HG03558 (cell line): Measurements from ENCODE around the gene PSMD3.

Experiments used
- ATAC-seq: cut with Tn5 transposase; IDR thresholded peaks from one replicate; pipeline ENCODE4 v1.9.1; 2021; ENCODE audit warnings: moderate number of reproducible peaks; ENCODE audit not compliant: unreplicated experiment; ENCODE audit errors: extremely low read depth

PSMD3 gene

GRCh38 chr17:39955726-39956225 is 24.8 kb upstream of the PSMD3 start:
- no peak for ATAC-seq

DNA sequence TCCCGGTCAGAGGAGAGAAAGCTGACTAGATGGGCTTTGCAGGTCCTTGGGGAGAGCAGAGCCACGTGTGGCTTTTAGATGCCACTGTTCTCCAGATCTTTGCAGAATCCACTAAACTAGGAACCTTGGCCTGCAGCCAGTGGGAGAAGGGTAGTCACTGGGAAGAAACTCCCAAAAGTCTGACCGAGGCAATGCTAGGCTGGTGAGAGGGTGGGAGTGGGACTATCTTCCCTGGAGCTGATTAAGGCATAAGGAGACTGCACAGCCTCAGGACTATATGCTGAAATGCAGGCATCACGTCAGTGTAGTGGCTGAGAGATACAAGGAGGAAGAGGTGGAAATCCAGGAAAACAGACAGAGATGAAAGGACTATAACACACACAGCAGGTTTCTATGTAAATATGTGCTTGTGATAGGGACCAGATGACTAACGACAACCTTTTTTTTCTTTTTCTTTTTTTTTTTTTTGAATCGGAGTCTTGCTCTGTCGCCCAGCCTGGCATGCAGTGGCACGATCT is 20.0 kb upstream of the PSMD3 start:
- ATAC-seq, result no peak

GRCh38 chr17:39962642-39963220 is 17.9 kb upstream of the PSMD3 start, which contains the start of gene GSDMA:
TSS of gene GSDMA (plus strand) at chr17:39963004. CDS start at chr17:39965688, 2,684 bp downstream.
- ATAC-seq, result no peak

- ATAC-seq, result no peak
Observed at GRCh38 chr17:39963829-39964228, 16.8 kb upstream of the PSMD3 start.

DNA sequence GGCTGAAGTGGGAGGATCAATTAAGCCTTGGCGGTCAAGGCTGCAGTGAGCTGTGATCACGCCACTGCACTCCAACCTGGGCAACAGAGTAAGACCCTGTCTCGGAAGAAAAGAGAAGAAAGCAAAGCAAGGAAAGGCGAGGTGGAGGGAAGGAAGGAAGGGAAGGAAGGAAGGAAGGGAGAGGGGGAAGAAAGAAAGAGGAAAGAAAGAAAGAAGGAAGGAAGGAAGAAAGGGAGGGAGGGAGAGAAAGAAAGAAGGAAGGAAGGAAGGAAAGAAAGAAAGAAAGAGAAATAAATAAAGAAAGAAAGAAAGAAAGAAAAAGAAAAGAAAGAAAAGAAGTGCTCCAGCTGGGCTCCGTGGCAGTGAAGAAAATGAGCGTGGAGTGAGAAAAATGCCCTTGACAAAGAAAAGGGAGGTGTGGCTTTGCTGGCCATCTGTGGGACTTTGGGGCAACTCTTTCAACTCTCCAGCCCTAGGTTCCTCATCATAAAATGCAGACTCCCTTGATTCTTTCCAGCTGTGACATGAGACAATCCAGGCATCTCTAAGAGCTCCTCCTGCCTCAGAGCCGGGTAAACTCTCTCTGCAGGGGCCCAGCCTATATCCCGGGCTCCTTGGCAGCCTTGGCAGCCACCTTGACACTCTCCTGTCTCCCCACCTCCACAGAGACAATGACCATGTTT is 15.4 kb upstream of the PSMD3 start:
- ATAC-seq, result no peak

GRCh38 chr17:39966771-39967170 is 13.8 kb upstream of the PSMD3 start:
- ATAC-seq, result no peak

GRCh38 chr17:39968761-39969160 is 11.8 kb upstream of the PSMD3 start:
- ATAC-seq, result no peak

- ATAC-seq, result no peak
Observed at GRCh38 chr17:39969375-39969774, 11.2 kb upstream of the PSMD3 start.

- ATAC-seq, result no peak
Observed at GRCh38 chr17:39970157-39970692, 10.4 kb upstream of the PSMD3 start.

DNA sequence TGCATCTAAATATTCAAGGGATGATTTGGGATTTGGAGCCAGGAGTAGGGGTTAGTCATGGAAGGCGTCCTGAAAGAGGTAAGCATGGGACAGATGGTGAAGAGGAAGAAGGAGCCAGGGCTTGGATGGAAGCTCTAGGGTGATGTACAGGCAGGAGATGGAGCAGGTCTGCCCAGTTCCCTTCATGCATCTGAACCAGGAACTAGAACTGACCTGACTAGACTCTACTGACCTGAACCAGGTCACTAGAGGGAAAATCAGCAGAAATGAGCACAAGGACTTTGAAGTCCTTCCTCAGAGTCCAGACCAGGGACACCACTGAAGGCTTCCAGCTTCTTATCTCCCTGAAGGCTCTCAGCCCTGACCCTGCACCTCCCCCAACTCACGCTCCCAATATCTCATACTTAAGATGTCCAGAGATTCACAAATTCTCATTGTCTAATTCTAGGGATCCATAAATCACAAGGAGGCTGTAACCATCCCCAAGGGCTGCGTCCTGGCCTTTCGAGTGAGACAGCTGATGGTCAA is 9.5 kb upstream of the PSMD3 start:
- no peak for ATAC-seq

DNA sequence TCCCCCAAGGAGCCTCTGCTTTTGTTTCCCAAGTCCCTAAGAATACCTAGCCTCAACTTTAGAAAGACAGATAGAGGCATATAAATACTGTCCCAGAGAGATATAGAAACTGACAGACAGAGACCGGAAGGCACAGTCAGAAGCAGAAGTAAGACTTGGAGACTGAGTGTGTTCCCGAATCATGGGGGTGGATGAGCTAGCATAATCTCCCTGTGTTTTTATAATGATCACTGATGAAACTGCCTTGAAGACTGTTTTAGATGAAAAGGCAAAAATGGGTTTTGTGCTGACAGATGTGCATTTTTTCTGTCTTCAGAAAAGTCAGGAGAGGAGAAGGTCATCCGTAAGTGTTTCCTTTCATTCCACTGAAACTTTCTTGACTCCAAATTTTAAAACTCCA is 8.3 kb upstream of the PSMD3 start:
- ATAC-seq, result no peak

DNA sequence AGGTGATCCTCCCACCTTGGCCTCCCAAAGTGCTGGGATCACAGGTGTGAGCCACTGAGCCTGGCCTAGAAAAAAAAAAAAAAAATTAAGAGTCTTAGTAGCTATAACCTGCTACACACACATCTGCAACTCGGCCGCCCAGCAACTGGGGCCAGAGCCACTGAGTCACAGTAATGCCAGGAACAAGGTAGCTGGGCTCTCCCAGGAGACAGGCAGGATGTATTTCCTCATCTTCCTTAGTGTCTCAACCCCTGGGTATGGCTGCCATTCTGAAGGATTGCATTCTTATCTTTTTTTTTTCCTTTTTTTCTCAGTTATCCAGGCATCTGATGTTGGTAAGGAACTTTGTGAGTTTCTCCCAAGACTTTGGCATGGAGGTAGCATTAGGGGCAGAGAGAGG is 7.1 kb upstream of the PSMD3 start:
- no peak for ATAC-seq

DNA sequence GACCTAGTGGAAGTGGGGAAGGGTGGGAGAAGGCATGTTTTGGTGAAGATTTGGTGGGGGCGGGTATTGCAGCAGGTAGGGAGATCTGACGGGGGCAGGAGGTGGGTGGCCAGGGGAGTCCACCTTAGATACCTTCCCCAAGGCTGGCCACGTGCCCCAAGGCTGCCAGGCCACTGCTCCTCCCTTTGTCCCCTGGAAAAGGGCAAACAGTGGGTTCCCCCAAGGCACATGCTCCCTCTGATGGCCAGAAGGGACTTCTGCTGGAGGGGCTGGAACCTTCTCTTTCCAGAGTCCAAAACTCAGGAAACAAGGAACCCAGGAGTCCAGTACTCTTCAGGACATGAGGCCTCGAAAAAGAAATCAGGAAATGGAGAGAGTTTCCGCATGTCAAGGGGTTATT is 6.2 kb upstream of the PSMD3 start:
- ATAC-seq, result no peak

- ATAC-seq, result no peak
Observed at GRCh38 chr17:39975801-39976200, 4.8 kb upstream of the PSMD3 start.

DNA sequence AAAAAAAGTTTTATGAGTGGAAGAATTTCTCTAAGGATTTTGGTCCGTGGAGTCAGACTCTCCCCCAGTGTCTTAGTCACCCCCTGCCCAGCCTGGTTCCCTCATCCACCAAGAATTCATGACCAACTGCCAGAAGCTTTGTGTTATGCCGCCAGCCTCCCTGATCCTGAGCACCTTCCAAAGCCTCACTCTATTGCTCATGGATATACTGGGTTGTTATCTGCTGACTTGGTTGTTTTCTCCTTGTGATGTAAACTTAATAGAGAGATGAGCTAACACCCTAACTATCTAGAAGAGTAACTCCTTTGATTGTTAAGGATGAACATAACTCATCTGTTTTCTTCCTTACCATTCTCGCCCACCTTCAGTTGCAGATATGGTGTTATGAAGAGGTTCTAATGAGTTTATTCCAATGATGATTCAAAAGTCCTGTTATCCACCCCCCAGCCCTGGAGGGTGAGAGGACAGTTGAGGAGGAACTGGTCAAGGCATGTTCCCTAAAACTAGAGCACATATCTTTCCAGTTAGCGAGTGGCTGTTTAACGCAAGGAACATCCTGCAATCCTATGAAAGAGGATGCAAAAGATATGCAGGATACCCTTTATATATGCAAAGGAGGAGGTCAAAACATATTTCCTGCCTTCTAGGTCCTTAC is 1.5 kb upstream of the PSMD3 start:
- no peak for ATAC-seq

DNA sequence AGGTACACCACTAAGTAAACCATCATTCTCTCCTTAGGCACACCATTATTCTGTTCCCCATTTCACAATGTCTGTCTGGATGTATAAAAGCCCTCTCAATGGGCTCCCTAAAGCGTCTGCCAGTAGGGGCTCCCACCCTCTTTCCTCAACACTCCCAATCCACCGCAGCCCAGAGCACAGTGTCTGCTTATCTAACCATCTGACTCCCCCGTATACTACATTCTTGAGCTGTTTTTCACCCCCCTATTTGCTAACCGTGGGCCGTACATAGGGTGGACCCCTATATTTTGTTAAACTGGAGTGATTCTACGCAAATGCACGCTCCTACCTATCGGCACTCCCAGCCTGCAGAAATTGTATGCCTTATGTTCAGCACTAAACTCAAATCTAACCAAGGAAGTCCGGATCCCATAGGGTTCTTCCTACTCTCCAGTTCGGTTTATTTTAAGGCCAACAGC is 685 bp upstream of the PSMD3 start:
- no peak for ATAC-seq

- no peak for ATAC-seq
Observed at GRCh38 chr17:39981207-39981741, 667 bp downstream of the PSMD3 start.

DNA sequence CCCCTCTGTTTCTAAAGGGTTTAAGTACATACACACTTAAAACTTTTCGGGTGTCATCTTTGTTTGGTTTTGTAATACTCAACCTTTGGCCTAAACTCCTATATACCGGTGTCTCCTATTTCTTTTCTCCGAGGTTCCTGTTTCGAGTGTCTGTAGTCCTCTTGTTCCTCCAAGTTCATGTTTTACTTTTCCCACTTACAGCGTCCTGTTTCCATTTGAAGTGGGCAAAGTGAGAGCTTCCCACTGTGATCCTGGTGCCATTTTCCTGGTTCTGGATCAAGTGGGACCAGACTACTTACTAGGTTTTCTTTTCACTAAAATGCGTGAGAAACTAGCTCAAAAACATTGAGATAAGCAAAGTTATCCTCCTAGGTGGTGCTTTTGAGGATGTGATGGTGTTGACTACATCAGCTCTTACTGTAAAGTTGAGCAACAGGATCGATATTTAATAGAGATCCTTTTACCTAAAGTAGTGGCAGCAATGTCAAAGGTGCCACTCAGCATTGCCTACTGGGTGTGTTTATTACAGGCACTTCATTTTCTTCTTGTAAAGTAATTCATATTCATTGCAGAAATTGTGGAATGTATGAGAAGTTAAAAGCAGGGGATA is 1.3 kb downstream of the PSMD3 start:
- no peak for ATAC-seq

- no peak for ATAC-seq
Observed at GRCh38 chr17:39988206-39988810, 7.7 kb downstream of the PSMD3 start.

DNA sequence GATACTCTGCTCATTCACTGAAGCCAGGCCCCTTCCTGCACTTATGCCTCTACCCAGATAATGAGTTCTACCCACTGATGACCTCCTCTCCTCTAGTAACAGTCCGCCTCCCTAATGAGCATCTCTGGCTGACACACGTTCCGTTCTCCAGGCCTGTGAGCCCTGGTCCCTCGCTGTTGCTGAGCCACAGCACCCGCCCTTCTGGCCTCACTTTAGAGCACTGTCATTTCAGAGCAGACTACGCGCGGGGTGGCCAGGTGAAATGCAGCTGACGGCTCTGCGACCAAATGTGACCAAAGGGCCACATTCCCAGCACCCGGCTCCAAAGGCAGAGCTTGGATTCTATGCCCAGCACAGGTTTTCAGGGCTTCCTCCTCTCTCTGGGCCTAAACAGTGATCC is 13.8 kb downstream of the PSMD3 start:
- no peak for ATAC-seq
